GM23248 (cell line): ENCODE measurements around the gene HES3. TPM values are rescaled to one million over a fixed set of nuclear protein-coding genes. Genes with fewer than 3 reads are reported as not detected.

Source experiments
- DNase-seq: peaks from one replicate; pipeline ENCODE4 v3.0.0-alpha.2; 2015
- H2AFZ ChIP-seq: fragments of 200-600 bp; sonication (generic); 2 replicates; pipeline ENCODE4 v1.6.1; 2016; ENCODE audit warnings: antibody characterized with exemption
- H3F3A ChIP-seq: fragments of 200-600 bp; sonication (generic); 2 replicates; pipeline ENCODE4 v1.6.1; 2016; ENCODE audit warnings: mild to moderate bottlenecking, antibody characterized with exemption, mixed run types; ENCODE audit not compliant: insufficient read depth
- H3K27ac ChIP-seq: fragments of 200-600 bp; sonication (generic); 2 replicates; pipeline ENCODE4 v1.5.1; 2016; ENCODE audit warnings: mild to moderate bottlenecking
- H3K27me3 ChIP-seq: fragments of 200-600 bp; sonication (generic); replicated peaks from 2 replicates; pipeline ENCODE4 v1.6.1; 2016; ENCODE audit warnings: mild to moderate bottlenecking; ENCODE audit not compliant: insufficient read depth
- H3K36me3 ChIP-seq: fragments of 200-600 bp; sonication (generic); 2 replicates; pipeline ENCODE4 v1.6.1; 2016; ENCODE audit warnings: low read depth, mild to moderate bottlenecking
- H3K4me1 ChIP-seq: fragments of 200-600 bp; sonication (generic); 2 replicates; pipeline ENCODE4 v1.6.1; 2016; ENCODE audit warnings: mild to moderate bottlenecking; ENCODE audit not compliant: insufficient read depth
- H3K4me2 ChIP-seq: fragments of 200-600 bp; sonication (generic); one replicate; pipeline ENCODE4 v1.6.1; 2016; ENCODE audit warnings: mild to moderate bottlenecking; ENCODE audit not compliant: unreplicated experiment
- H3K4me3 ChIP-seq: fragments of 200-600 bp; sonication (generic); 2 replicates; pipeline ENCODE4 v1.5.1; 2016; ENCODE audit warnings: mild to moderate bottlenecking
- H3K79me2 ChIP-seq: fragments of 200-600 bp; sonication (generic); 2 replicates; pipeline ENCODE4 v1.6.1; 2016; ENCODE audit warnings: mild to moderate bottlenecking; ENCODE audit not compliant: insufficient read depth
- H3K9ac ChIP-seq: fragments of 200-600 bp; sonication (generic); 2 replicates; pipeline ENCODE4 v1.6.1; 2016; ENCODE audit warnings: mild to moderate bottlenecking
- H3K9me2 ChIP-seq: fragments of 200-600 bp; sonication (generic); 2 replicates; pipeline ENCODE4 v1.6.1; 2016; ENCODE audit warnings: mixed run types, mild to moderate bottlenecking, moderate library complexity; ENCODE audit not compliant: insufficient read depth
- H3K9me3 ChIP-seq: fragments of 200-600 bp; sonication (generic); one replicate; pipeline ENCODE4 v1.6.1; 2017; ENCODE audit warnings: low read depth
- H4K20me1 ChIP-seq: fragments of 200-600 bp; sonication (generic); 2 replicates; pipeline ENCODE4 v1.6.0; 2016; ENCODE audit not compliant: insufficient read depth
- EZH2 ChIP-seq: fragments of 200-600 bp; sonication (generic); IDR thresholded peaks from 2 replicates; pipeline ENCODE4 v1.6.1; 2018; ENCODE audit warnings: antibody characterized with exemption, mild to moderate bottlenecking; ENCODE audit not compliant: insufficient read depth, poor library complexity, severe bottlenecking
- EZH2phosphoT487 ChIP-seq: fragments of 200-600 bp; sonication (generic); IDR thresholded peaks from 2 replicates; pipeline ENCODE4 v1.6.1; 2018; ENCODE audit warnings: antibody characterized with exemption, moderate library complexity, mild to moderate bottlenecking, low read depth; ENCODE audit not compliant: insufficient read depth
- WGBS, 2 experiments: methylation state at CpG; one replicate each; pipeline ENCODE4 v1.1.6; 2015 to 2017; ENCODE audit warnings: low lambda C conversion rate in 2 of 2, low coverage in 1 of 2; ENCODE audit errors: missing lambda C conversion rate in 2 of 2; 5-methylcytosine and 5-hydroxymethylcytosine counted together
- in situ Hi-C: fragments of 300-500 bp; cut with MboI; formaldehyde crosslinking; loops from 2 replicates; pipeline ENCODE4 v1.15.0; 2020
- polyA plus RNA-seq: library from polyadenylated mRNA; unstranded; fragments of >200 nt; fragmentation: Nextera tagmentation; extraction: Ambion mirVana; gene quantifications from 2 replicates; pipeline ENCODE4 v1.2.1, GENCODE V29; 2016
- total RNA-seq: library from RNA; depleted of rRNA; stranded (reverse); fragments of >200 nt; shearing (Covaris generic); gene quantifications from 2 replicates; pipeline ENCODE4 v1.2.3, GENCODE V29; 2014; rRNA removed

Gene HES3
- total and polyA plus RNA-seq, 2 experiments from 2014 or later: not detected

DNA sequence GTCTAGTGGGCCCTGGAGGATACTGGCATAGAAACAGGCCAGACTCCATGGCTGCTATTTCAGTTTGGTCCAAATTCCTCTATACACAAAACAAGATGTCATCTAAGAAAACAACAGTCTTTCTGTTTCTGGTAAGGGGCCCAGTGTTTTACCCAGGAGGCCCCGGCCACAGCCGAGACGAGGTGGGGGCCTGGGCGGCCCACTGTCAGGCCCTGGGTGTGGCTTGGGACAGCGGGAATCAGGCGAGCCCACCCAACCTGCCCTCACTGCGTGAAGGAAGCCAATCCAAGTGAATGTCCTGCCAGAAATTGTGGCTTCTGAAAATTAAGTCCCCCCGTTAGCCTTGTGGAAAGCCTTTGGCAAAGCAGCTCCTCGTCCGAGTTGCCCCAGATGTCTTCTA, 48.1 kb downstream of the HES3 start:
- Histone ChIP-seq H3K4me3 (no peak overlapping the region), H3K9me2 (no peaks in the 10 kb centered on the region), H2AFZ (no peak overlapping the region), H3K36me3 (no peaks in the 10 kb centered on the region), H3K27ac (no peak overlapping the region), H3K27me3 (no peaks in the 10 kb centered on the region), H3K9ac (no peak overlapping the region), H3K4me1 (no peaks in the 10 kb centered on the region), H3F3A (no peaks in the 10 kb centered on the region), H4K20me1 (no peaks in the 10 kb centered on the region), H3K9me3 (no peaks in the 10 kb centered on the region), H3K79me2 (no peaks in the 10 kb centered on the region), H3K4me2 (no peak overlapping the region)
- TF ChIP-seq EZH2phosphoT487: no peak
- in situ Hi-C loops: no loop called here
- no peak for DNase-seq
- 70 to 75% methylated on average over 10 of the region's 10 CpGs for WGBS, 2 experiments

DNA sequence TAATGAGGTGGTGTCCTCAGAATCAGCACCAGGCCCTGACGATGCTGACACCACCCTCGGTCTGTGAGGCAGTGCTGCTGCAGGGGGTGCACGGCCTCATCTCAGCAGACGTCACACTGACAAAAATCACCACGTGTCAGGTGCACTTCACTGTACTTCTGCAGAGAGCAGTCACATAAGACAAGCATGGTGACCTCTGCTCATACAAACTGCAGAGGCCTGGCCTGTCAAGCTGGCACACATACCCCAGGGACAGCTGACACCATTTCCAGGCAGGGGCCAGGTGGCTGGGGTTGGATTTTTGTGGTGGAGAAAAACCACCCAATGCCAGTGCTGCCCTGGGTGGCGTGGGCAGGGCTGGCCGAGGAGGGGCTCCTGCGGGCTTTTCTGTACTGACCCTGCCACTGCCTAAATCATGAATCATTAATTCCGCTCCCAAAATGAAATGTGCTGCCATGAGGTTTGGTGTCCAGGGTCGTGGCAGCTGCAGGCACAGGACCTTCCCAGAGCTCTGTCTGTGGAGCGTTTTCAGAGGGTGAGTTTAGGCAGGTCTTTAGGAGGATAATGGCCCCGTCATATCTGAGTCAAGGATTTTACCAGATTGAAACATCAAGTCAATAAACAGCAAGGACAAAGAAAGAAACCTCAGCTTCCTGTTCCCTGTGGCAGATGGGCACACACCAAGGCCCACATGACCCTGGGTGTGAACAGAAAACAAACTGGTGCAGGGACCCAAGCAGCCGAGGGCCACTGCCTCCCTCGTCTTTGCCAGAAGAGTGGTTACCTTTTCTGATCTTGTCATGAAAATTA, 50.3 kb downstream of the HES3 start:
- Histone ChIP-seq H3F3A (no peaks in the 10 kb centered on the region), H3K27me3 (no peaks in the 10 kb centered on the region), H3K27ac (no peak overlapping the region), H2AFZ (no peak overlapping the region), H3K9me2 (no peaks in the 10 kb centered on the region), H3K4me1 (no peaks in the 10 kb centered on the region), H3K79me2 (no peaks in the 10 kb centered on the region), H3K4me2 (no peak overlapping the region), H4K20me1 (no peaks in the 10 kb centered on the region), H3K9ac (no peak overlapping the region), H3K4me3 (no peak overlapping the region), H3K36me3 (no peaks in the 10 kb centered on the region), H3K9me3 (no peaks in the 10 kb centered on the region)
- in situ Hi-C loops: no loop called here
- no peak for DNase-seq
- no peak for TF ChIP-seq EZH2
- no peak for TF ChIP-seq EZH2phosphoT487
- WGBS, 2 experiments: 96 to 97% methylated on average over 14 of the region's 14 CpGs

DNA sequence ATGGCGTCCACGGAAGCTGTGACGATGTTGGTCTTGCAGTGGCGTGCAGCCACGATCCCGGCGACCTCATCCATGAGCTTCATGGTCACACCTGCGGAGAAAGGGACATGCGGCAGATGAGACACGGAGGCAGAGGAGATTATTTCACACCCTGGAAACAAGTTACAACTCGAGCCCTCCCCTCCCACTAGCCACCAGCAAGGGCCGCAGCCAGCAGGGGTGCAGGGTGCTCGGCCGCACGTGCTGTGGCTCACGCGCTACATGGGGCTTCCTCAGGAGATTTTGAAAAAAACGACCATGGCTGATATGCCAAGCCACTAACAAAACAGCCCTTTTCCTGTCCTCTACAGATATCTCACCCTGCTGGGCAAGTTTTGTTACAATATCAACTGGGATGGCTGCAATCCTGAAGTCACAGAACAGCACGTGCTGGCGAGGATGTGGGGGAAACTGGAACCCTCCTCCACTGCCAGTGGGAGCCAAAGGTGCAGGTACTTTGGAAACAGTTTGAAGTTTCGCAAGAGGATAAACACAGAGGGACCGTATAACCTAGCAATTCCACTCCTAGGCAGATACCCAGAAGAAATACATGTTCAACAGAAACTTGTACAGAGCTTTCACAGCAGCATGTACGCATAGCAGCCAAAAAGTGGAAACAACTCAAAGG, 51.0 kb downstream of the HES3 start:
- Histone ChIP-seq H3F3A (no peaks in the 10 kb centered on the region), H3K27ac (no peak overlapping the region), H4K20me1 (no peaks in the 10 kb centered on the region)

More for the DNA sequence above, 51.0 kb downstream of the HES3 start:
- in situ Hi-C loops: no loop called here
- H3K36me3 ChIP-seq: no peaks in the 10 kb centered on the region
- H2AFZ ChIP-seq: no peak overlapping the region
- H3K9me2 ChIP-seq: no peaks in the 10 kb centered on the region
- no peaks in the 10 kb centered on the region for H3K4me1 ChIP-seq
- no peak overlapping the region for H3K9ac ChIP-seq
- TF ChIP-seq EZH2 (no peak), EZH2phosphoT487 (no peak)
- H3K79me2 ChIP-seq: no peaks in the 10 kb centered on the region
- no peaks in the 10 kb centered on the region for H3K27me3 ChIP-seq
- no peak overlapping the region for H3K4me2 ChIP-seq
- 94 to 95% methylated on average over 23 of the region's 23 CpGs for WGBS, 2 experiments
- no peaks in the 10 kb centered on the region for H3K9me3 ChIP-seq
- DNase-seq: no peak
- no peak overlapping the region for H3K4me3 ChIP-seq

Other genes starting within 250 kb of the HES3 start
- 3.5 and 4.8 TPM in 2 replicates for gene KCNAB2, start 198.3 kb upstream of the HES3 start, total RNA-seq
- gene KCNAB2, start 198.3 kb upstream of the HES3 start, polyA plus RNA-seq: 3.9 TPM in 2 replicates
- gene CHD5, start 63.9 kb upstream of the HES3 start, total RNA-seq: 0.11 and 0.25 TPM in 2 replicates
- gene CHD5, start 63.9 kb upstream of the HES3 start, polyA plus RNA-seq: 0.10 TPM in 1 of 2 replicates, not detected in the other
- gene RPL22, start 44.6 kb upstream of the HES3 start, total RNA-seq: 101 and 127 TPM in 2 replicates
- 124 and 137 TPM in 2 replicates for gene RPL22, start 44.6 kb upstream of the HES3 start, polyA plus RNA-seq
- gene RNF207, start 38.1 kb upstream of the HES3 start, total RNA-seq: 30.3 and 32.8 TPM in 2 replicates
- 6.2 and 8.6 TPM in 2 replicates for gene RNF207, start 38.1 kb upstream of the HES3 start, polyA plus RNA-seq
- 110 and 119 TPM in 2 replicates for gene ICMT, start 8.2 kb upstream of the HES3 start, total RNA-seq
- 69.4 and 71.5 TPM in 2 replicates for gene ICMT, start 8.2 kb upstream of the HES3 start, polyA plus RNA-seq
- 8.0 and 8.6 TPM in 2 replicates for gene GPR153, start 16.9 kb downstream of the HES3 start, total RNA-seq
- gene GPR153, start 16.9 kb downstream of the HES3 start, polyA plus RNA-seq: 0.69 and 0.84 TPM in 2 replicates
- gene ACOT7, start 149.6 kb downstream of the HES3 start, total RNA-seq: 20.0 and 25.7 TPM in 2 replicates
- gene ACOT7, start 149.6 kb downstream of the HES3 start, polyA plus RNA-seq: 74.7 and 79.2 TPM in 2 replicates
- not detected in 2 replicates for gene HES2, start 175.7 kb downstream of the HES3 start, total RNA-seq
- not detected in 2 replicates for gene HES2, start 175.7 kb downstream of the HES3 start, polyA plus RNA-seq
- gene ESPN, start 180.6 kb downstream of the HES3 start, total RNA-seq: not detected in 2 replicates
- gene ESPN, start 180.6 kb downstream of the HES3 start, polyA plus RNA-seq: not detected in 2 replicates
- gene TNFRSF25, start 222.0 kb downstream of the HES3 start, total RNA-seq: 5.6 and 12.1 TPM in 2 replicates
- 2.5 and 3.1 TPM in 2 replicates for gene TNFRSF25, start 222.0 kb downstream of the HES3 start, polyA plus RNA-seq
- gene PLEKHG5, start 247.5 kb downstream of the HES3 start, total RNA-seq: 7.0 and 7.6 TPM in 2 replicates
- 2.0 and 2.8 TPM in 2 replicates for gene PLEKHG5, start 247.5 kb downstream of the HES3 start, polyA plus RNA-seq